ENCODE measurements around the gene MRTFA.
"Not testable (repeated sequence)": the region's sequence is repeated elsewhere in the genome, so short reads cannot be mapped to it uniquely, and the experiment has no call there.

Gene MRTFA

DNA sequence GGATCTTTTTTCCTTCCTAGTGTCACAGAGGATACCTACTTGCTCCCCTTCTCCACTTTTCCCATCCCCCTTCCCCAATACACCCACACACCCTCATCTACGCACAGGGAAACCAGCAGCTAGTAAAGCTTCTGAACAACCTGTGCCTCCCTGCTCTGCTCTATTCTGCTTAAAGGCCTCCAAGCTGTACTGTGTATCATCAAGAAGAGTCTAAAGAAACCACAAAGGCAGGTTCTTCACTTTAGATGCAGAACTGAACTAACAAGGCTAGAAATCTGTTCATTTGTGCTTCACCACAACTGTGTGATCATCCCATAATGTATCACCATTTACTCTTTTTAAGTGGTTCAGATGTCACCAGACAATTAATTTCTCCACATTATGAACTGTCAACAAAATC lies 133.6 kb downstream of the MRTFA start:
- no peak for DNase-seq (ENCODE audit: low read depth in 2 of 3, low spot score in 2 of 3)

DNA sequence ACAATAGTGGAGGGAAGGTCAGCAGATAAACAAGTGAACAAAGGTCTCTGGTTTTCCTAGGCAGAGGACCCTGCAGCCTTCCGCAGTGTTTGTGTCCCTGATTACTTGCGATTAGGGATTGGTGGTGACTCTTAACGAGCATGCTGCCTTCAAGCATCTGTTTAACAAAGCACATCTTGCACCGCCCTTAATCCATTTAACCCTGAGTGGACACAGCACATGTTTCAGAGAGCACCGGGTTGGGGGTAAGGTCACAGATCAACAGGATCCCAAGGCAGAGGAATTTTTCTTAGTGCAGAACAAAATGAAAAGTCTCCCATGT lies 136.1 kb downstream of the MRTFA start:
- DNase-seq (ENCODE audit: low read depth in 2 of 3, low spot score in 2 of 3) = not testable (repeated sequence)

DNA sequence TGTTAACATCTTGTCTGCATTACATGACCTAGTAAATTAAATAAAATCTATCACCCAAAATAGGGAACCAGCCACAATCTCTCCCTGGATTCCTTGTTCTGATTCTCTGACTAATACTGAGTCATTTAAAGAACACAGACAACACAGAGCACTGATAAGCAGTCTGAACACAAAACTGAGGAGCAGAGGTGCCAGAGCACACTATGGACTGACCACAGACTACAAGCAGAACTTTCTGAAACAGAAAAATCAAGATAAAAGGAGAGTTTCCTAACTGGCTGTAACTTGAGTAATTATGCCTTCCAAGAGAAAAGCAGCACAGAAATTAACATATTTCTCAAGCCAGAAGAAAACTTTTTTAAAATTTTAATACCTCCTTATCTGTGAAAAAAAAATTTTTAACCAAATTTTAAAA lies 137.3 kb downstream of the MRTFA start:
- DNase-seq (ENCODE audit: low read depth in 2 of 3, low spot score in 2 of 3) = no peak

DNA sequence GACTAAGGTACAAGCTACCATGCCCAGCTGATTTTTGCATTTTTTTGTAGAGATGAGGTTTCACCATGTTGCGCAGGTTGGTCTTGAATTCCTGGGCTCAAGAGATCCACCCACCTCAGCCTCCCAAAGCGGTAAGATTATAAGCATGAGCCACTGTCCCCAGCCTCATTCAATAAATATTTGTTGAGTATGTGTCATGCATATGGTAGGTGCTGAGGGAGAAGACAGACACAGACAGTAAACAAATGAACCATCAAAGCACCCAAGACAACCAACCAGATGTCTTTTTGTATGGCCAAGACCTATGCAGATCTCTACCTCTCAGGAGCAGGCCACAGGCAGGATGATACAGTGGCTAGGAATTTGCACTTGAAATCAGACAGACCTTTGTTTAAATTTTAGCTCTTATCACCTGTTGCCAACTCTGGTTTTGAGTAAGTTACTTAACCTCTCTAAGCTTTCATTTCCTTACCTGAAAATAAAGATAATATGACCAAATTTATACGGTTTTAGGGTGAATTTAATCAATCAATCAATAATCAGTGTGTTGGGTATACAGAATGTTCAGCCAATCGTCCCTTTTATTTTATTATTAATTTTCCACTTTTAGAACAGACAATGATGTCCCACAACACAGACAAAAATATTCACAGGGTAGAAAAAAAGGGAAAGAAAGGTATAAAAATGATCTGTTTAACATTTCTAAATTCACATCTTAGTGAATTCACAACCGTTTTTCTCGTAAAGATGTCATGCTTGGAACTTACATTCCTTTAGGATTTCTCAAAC lies 137.9 kb downstream of the MRTFA start:
- DNase-seq (ENCODE audit: low read depth in 2 of 3, low spot score in 2 of 3) = no peak

DNA sequence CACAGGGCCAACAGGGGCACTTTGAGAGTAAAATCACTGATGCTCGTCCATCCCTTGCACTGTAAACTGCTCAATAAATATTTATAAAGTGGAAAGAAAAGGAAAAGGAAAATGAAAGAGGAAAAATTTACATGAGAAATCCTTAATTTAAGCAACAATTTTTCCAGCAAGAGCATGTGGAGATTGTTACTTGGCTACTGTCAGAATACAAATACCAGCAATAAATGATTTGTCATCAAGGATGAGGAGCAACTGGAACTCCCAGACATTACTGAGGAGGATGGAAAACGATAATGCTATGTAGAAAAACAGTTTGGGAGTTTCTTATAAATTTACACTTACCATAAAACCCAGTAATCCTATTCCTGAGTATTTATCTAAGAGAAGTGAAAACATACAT lies 143.1 kb downstream of the MRTFA start:
- DNase-seq (ENCODE audit: low read depth in 2 of 3, low spot score in 2 of 3) = no peak

DNA sequence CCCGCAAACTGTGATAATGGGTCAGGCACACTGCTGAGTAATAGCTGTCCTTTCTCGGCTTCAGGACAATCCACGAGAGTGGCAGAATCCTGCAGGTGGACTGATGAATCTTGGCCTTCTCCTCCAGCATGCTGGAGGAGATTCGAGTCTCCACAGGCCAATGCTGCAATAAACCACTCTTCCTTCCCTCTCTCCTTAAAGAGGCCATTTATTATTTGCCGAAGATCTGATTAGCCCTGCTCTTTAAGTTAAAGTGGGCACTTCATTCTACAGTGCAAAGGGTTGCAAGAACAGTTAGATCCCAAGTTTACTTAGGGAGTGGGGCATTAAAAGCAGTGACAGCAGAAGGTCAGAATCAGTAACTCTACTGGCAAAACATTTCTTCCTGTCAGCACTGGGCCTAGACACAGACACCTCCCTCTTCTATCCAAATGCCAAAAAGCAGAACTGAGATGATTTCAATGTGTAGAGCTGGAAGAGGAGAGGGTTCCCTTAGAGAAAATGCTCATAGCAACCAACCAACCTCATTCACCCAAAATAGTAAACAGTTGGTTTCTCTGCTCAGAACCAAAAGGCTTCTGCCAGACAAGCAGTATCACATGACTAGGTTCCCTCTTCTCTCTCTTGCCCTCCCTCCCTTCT lies 144.4 kb downstream of the MRTFA start:
- DNase-seq (ENCODE audit: low read depth in 2 of 3, low spot score in 2 of 3) = no peak

DNA sequence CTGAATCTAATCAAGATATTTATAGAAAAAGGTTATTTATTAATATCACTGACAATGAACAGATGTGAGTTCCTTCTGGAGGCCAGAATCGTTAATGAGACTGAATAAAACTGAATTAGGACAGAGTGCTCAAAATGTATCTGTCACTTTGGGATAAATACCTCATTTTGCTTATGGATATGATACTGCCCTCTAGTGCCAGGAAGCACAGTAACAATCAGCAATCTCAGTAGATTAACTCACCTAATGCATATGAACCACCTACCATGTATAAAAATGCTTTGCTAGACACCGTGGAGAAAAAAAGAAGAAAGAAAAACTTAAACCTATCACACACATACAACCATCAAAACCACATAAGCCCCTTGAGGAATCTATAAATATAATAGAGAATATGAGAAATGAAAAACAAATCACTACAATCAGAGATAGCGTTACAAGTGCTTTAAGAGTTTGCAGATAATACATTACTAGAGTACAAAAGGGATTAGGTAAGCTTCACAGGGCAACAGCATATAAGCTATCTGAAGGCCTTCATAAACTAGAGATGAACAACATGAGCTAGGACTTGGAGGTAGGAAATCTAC lies 148.8 kb downstream of the MRTFA start:
- no peak for DNase-seq (ENCODE audit: low read depth in 2 of 3, low spot score in 2 of 3)

DNA sequence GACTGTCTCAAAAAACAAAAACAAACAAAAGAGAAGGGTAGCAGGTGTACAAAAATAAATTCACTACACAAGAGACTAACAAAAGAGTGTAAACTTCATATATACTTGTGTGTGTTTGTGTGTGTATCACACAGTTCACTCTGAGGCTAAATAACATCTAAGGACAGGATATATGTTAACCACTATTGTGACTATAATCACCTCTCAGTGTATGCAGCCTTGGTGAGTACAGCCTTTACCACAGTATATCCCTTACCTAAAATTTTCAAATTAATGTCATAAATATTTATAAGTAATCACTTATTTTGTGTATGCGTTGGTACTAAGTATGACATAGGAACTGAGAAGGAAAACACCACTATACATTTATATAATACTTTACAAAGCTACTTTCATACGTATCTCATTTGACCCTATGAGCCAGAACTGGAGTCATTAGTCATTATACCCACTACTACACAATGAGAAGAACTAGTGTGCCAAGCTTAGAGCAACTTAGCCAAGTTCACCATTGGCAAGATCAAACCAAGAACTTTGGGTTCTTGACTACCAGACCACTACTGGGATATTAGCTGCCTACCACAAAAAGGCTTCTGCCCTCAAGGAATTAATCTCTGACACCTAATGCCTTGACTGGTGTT lies 149.4 kb downstream of the MRTFA start:
- no peak for DNase-seq (ENCODE audit: low read depth in 2 of 3, low spot score in 2 of 3)

DNA sequence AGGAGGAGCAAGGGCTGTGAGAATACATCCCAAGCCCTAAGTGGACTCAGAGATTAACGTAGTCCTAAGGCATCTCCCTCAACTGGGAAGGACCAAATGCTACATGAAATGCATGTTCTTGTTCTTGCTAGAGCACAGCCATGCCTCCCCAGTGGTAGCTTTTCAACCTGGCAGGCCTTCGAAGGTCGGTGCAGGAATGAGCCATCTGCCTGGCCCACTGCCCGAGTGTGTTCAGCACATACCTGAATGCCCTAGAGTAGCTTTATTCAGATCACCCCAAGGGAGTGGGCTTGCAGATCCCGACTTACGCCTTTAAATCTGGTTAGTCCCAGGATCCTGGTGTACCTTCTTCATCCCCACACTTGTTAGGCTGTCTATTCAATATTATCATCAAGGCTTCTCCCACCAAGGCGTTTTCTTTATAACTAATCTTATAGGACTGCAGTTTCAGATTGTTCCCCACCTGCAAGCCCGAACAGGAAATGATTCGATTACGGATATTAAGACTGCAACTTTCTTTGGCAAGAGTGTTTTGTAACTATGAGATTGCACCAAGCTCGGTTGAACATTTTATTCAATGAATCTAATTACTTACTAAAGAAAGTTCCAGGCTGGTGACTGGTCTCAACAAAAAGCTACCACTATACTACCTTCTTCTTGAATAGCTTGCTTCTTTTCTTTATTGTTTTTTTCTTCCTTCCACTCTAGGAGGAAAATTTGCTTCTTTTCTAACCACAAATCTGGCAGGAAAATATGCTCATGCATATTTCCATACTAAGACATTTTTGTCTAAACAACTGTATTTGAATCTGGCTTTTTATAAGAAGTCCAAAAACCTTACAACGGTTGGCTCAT lies 150.5 kb downstream of the MRTFA start:
- no peak for DNase-seq (ENCODE audit: low read depth in 2 of 3, low spot score in 2 of 3)

DNA sequence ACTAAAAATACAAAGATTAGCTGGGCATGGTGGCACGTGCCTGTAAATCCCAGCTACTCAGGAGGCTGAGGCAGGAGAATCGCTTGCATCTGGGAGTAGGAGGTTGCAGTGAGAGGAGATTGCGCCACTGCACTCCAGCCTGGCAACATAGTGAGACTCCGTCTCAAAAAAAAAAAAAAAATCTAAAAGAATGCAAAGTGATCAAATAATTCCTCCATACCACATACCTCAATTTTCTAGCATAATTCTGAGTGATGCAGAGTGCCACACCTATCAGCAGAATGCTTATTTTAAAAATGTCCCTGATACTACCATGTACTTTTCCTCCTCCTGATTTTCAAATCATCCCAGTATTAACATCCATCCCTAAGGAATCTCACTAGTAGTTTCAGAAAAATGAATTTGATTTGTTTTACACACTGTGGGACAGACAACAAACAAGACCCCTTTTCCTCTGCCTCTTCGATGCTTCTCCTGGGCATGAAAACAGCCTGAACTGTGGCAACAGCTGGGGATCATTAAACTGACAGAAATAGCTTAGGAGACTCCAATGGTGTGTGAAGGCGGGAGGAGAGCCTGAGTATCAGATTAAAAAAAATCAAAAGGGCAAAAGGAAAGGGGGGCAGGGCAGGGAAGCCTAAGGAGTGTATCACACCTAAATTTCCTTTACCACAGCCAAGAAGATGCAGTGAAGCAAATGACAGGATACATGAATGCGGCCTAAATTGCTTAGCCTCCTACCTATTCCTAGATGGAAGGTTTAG lies 151.4 kb downstream of the MRTFA start:
- no peak for DNase-seq (ENCODE audit: low read depth in 2 of 3, low spot score in 2 of 3)

DNA sequence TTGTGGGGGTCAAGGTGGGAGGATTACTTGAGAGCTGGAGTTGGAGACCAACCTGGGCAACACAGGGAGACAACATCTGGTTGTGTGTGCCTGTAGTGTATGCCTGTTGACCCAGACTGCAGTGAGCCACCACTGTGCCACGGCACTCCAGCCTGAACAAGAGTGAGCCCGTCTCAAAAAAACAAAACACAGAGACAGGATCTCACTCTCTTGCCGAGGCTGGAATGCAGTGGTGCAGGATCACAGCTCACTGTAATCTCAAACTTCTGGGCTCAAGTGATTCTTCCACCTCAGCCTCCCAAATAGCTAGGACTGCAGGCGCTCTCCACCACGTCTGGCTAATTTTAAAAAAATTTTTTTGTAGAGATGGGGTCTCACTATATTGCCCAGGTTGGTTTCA lies 153.6 kb downstream of the MRTFA start:
- no peak for DNase-seq (ENCODE audit: low read depth in 2 of 3, low spot score in 2 of 3)

DNA sequence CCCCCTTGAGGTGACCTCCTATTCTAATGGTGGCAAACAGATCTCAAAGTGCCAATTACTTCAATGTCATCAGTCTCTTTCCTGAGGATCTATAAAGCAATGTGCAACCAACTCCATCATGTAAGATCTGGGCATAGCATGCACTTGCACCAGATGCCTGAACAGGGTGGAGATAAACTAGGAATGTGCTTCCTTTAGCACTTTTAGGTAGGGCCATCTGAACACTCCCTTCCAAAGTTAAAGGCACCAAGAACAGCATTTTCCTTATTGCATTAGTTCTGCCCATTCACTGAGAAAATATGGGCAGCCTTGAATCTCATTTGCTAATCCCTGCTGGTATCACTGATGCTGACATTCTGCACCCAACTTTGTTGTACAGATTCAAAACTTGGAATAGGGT lies 154.1 kb downstream of the MRTFA start:
- DNase-seq (ENCODE audit: low read depth in 2 of 3, low spot score in 2 of 3) = no peak

DNA sequence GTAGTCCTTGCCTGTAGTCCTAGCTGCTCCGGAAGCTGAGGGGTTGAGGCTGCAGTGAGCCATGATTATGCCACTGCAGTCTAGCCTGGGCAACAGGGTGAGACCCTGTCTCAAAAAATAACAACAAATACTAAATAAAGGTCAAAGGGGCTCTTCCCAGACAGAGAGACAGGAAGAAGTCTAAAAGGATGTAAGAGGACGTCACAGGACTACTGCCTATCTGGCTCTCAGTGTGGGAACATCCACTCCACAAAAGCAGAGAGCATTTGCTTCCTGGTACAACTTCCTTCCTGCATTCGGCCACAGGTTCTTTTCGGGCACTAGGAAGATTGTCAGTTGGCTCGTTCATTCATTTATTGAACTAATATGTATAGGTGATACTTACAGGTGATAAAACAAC lies 155.5 kb downstream of the MRTFA start:
- DNase-seq (ENCODE audit: low read depth in 2 of 3, low spot score in 2 of 3) = no peak

DNA sequence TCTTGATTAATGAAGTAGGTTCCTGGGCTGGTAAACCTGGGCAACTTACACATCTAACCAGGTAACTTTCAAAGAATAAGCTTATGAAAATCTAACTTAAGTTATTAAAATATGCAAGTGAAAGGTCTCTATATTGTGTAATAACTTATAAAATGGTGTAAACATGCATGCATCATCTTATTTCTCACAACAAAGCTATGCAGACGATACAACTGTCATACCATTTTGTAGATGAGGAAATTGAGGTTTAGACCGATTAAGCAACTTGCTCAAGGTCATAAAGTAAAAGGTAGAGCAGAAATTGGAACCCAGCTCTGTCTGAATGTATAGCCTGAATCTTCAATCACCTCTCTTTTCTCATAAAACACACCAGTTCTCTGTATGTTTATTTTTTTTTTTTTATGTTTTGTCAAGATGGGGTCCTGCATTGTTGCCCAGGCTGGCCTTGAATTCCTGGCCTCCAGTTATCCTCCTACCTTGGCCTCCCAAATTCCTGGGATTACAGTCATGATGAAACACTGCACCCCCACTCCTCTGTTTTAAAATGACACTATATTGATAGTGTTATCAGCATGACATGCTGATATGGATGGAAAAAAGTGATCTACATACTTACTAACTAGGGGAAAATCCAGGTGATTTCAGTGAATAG lies 156.5 kb downstream of the MRTFA start:
- no peak for DNase-seq (ENCODE audit: low read depth in 2 of 3, low spot score in 2 of 3)

DNA sequence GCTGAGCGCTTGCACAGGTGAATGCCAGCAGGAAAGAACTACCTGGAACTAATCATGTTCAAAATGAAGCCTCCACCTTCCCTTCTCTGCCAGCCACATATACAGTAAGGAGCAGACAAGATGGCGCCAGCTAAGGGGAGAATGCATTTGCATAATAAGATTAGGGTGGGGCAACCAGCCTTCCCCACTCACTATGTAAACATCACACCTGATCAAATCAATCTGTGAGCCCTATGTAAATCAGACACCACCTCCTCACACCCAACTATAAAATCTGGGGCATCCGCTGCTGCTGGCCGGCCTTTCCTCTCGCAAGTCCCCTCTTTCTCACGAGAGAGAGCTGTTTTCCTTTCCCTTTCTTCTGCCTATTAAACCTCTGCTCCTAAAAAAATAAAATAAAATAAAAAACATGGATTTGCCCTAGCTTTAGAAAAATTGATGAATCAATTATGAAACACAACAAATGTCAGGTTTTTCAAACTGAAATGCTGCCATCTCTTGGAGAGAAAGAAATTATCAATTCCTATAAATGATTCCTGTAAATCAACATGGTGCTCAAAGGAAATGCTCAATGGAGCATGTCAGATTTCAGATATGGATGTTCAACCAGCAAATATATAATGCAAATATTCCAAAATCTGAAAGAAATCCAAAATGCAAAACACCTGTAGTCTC lies 157.3 kb downstream of the MRTFA start:
- DNase-seq (ENCODE audit: low read depth in 2 of 3, low spot score in 2 of 3) = no peak

DNA sequence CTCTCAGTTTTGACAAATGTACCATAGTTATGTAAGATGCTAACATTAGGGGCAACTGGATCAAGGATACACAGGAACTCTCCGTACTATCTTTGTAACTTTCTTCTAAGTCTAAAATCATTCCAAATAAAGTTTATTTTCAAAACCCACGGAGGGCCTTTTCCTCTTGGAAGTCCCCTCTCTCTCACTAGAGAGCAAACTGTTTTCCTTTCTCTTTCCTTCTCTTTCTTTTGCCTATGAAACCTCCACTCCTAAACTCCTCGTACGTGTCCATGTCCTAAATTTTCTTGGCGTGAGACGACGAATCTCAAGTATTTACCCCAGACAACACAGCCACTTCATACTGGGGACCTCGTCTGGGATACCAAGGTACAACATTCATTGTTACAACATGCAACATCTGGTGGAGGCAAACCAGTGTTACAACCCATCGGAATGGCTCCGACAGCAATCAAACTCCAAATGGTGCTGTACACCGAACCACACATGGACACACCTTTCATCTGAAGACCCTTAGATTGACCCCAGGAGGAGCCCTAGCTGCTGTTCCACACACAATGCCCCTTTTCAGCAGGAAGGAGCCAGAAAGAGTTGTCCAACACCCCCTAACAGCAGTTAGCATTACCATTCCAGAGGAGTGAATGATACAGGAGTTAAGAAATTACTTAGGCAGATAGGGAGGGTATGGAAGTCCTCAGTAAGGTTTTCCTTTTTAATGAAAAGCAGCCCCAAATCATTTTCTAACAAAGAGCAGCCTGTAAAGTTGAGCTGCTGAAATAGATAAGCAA lies 158.0 kb downstream of the MRTFA start:
- DNase-seq (ENCODE audit: low read depth in 2 of 3, low spot score in 2 of 3) = no peak

DNA sequence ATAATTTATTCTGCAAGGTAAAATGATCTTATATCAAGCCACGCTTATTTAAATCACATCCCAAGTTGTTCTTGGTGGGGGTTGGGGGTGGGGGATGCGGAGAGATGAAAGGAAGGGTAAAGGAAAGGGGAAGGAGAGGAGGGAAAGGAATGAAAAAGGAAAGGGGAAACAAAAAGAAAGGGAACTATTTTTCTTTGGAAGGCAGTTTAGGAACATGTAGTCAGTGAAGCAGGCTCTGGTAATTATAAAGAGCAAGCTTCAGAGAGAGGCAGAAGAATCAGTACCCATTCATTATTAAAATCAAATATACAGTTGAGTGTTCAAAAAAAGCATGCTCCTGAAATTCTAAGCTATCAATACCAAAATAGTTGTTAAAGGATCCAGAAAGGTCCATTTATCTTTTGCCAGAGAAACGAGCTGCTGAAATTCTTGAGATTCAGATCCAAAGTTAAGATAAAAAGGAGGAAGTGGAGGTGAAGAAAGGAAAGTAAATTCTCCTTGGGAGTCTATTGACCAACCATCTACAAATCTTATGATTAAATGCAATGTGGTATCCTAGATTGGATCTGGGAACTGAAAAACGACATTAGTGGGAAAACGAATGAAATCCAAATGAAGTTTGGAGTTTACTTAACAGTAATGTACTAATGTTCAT lies 158.7 kb downstream of the MRTFA start:
- no peak for DNase-seq (ENCODE audit: low read depth in 2 of 3, low spot score in 2 of 3)

DNA sequence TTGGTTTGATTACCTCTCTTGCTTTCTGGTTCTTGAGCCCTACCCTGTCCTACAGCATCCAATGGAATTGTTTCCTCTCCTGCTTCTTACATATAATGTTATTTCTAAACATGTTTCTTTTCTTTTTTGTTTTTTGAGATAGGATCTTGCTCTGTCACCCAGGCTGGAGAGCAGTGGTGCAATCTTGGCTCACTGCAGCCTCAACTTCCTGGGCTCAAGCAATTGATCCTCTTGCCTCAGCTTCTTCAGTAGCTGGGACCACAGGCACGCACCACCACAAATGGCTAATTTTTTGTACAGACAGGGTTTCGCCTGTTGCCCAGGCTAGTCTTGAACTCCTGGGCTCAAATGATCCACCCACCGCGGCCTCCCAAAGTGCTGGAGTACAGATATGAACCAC lies 160.2 kb downstream of the MRTFA start:
- no peak for DNase-seq (ENCODE audit: low read depth in 2 of 3, low spot score in 2 of 3)
